ENCODE results near the gene DPRX.

DNA sequence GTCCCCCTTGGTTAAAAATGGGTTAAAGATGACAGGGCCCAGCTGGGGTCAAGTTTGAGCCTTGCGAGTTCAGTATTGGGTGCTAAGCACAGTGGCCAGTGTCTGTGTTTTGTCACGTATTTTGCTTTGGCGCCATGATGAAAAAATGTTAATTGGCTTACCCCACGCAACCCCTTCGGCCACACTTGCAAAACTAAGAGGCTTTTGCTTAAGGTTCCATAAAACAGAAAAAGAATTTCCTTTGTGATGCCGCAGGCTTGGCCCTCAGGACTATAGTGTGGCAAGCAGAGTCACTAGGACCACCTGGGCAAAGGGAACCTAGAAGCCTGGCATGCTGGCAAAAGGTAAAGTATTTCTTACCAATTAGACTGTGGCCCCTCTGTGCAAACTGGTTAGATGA lies 20.7 kb downstream of the DPRX start:
- TF ChIP-seq, protein P1, sequence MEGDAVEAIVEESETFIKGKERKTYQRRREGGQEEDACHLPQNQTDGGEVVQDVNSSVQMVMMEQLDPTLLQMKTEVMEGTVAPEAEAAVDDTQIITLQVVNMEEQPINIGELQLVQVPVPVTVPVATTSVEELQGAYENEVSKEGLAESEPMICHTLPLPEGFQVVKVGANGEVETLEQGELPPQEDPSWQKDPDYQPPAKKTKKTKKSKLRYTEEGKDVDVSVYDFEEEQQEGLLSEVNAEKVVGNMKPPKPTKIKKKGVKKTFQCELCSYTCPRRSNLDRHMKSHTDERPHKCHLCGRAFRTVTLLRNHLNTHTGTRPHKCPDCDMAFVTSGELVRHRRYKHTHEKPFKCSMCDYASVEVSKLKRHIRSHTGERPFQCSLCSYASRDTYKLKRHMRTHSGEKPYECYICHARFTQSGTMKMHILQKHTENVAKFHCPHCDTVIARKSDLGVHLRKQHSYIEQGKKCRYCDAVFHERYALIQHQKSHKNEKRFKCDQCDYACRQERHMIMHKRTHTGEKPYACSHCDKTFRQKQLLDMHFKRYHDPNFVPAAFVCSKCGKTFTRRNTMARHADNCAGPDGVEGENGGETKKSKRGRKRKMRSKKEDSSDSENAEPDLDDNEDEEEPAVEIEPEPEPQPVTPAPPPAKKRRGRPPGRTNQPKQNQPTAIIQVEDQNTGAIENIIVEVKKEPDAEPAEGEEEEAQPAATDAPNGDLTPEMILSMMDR (conservative IDR thresholded peaks at IDR 0.05; ENCODE audit: low read length) = no peak
- TF ChIP-seq EZH2phosphoT487 (IDR thresholded peaks at IDR 0.05; ENCODE audit: borderline replicate concordance, low read depth, low read length) = no peak
